ENCODE data around the gene TAF7L.

TAF7L gene

DNA sequence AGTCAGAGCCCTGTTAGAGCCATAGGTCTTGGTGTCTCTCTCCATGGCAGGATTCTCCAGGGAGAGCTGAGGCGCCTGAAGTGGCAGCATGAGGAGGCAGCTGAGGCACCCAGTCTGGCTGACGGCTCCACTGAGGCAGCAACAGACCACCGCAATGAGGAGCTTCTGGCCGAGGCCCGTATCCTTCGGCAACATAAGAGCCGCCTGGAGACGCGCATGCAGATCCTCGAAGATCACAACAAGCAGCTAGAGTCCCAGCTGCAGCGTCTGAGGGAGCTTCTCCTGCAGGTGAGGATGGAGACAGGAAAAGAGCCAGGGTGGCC is 32.9 kb downstream of the TAF7L start:
- Histone ChIP-seq H3K4me3 (replicated peaks; ENCODE audit: low read depth, low read length) (no peak overlapping the region), H3K36me3 (ENCODE audit: control insufficient read depth, insufficient read depth, low read length) (no peaks in the 10 kb centered on the region), H3K27me3 (replicated peaks; ENCODE audit: control insufficient read depth, insufficient read depth, low read length) (no peaks in the 10 kb centered on the region)
- no peak for TF ChIP-seq CTCF (IDR thresholded peaks at IDR 0.05; ENCODE audit: insufficient read depth, low read length, poor library complexity, severe bottlenecking)
- DNase-seq (ENCODE audit: extremely low read depth, insufficient read length), result no peak

DNA sequence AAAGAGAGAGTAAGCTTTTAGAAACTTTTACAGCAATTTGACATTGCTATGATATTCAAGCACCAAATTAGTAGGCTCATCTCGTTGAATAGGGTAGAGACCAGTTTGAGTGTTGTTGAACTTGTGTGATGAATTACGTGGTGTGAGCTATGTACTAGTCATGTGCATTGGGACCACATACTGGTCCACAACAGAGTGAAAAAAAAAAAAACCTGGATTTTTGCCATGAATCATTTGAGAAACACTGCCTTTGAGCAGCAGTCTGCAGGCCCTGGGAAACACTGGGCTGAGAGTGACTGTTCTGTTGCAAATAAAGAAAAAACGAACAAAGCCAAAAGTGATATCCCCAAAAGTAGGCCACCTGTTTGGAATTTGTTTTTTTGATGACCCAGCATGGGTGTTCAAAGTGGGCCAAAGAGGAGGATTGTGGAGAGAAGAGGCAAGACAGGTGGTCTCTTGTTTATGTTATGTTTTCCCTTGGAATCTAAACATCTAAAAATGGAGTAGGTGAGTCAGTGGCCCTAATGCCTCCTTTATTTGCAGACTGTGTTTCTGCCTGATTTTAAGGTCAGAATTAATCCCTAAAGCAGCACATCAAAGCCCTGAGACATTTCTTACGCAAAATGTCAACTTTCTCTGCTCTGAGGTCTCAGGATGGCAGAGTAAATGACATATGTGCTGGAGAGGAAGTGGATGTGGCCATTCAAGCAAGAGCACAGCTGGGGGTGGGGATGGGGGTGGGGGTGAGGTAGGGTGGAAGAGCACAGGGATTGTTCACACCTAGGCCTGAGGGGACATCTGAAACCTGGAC is 33.5 kb downstream of the TAF7L start:
- no peak for TF ChIP-seq CTCF (IDR thresholded peaks at IDR 0.05; ENCODE audit: insufficient read depth, low read length, poor library complexity, severe bottlenecking)
- no peaks in the 10 kb centered on the region for H3K27me3 ChIP-seq (replicated peaks; ENCODE audit: control insufficient read depth, insufficient read depth, low read length)
- H3K4me3 ChIP-seq (replicated peaks; ENCODE audit: low read depth, low read length), result no peak overlapping the region
- DNase-seq (ENCODE audit: extremely low read depth, insufficient read length), result no peak
- H3K36me3 ChIP-seq (ENCODE audit: control insufficient read depth, insufficient read depth, low read length), result no peaks in the 10 kb centered on the region

DNA sequence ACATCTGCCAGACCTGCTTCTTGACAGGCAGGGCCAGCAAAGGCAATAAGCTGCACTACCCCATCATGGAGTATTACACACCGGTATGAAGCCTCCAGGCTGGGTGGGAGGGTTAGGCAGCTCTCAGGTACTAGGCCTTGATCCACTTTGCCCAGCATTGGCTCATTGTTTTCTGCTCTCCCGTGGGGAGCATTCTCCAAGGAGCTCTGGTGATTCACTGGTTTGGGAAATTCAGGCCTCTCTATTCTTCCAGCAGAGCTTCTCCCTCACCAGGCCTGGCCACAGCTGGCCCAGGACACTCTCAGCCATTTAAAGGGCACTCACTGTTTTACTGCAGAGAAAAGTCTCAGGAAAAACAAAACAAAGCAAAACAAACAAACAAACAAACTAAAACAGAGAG is 38.5 kb downstream of the TAF7L start:
- Histone ChIP-seq H3K36me3 (ENCODE audit: control insufficient read depth, insufficient read depth, low read length) (no peaks in the 10 kb centered on the region), H3K27me3 (replicated peaks; ENCODE audit: control insufficient read depth, insufficient read depth, low read length) (no peaks in the 10 kb centered on the region), H3K4me3 (replicated peaks; ENCODE audit: low read depth, low read length) (no peak overlapping the region)
- TF ChIP-seq CTCF (IDR thresholded peaks at IDR 0.05; ENCODE audit: insufficient read depth, low read length, poor library complexity, severe bottlenecking), result no peak
- no peak for DNase-seq (ENCODE audit: extremely low read depth, insufficient read length)

DNA sequence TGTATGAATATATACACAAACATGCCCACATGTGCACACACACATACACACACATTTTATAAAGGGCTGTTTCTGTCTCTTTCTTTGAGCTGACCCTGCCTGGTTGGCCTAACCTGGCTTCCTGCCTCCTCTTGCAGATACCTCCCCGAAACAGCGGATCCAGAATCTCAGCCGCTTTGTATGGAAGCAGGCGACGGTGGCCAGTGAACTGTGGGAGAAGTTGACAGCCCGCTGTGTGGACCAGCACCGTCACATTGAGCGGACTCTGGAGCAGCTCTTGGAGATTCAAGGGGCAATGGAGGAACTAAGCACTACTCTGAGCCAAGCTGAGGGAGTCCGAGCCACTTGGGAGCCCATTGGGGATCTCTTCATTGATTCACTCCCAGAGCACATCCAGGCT is 49.6 kb downstream of the TAF7L start:
- Histone ChIP-seq H3K27me3 (replicated peaks; ENCODE audit: control insufficient read depth, insufficient read depth, low read length) (no peaks in the 10 kb centered on the region), H3K36me3 (ENCODE audit: control insufficient read depth, insufficient read depth, low read length) (no peaks in the 10 kb centered on the region), H3K4me3 (replicated peaks; ENCODE audit: low read depth, low read length) (no peak overlapping the region)
- no peak for TF ChIP-seq CTCF (IDR thresholded peaks at IDR 0.05; ENCODE audit: insufficient read depth, low read length, poor library complexity, severe bottlenecking)
- no peak for DNase-seq (ENCODE audit: extremely low read depth, insufficient read length)

- DNase-seq (ENCODE audit: extremely low read depth, insufficient read length), result no peak
- no peaks in the 10 kb centered on the region for H3K36me3 ChIP-seq (ENCODE audit: control insufficient read depth, insufficient read depth, low read length)
- TF ChIP-seq CTCF (IDR thresholded peaks at IDR 0.05; ENCODE audit: insufficient read depth, low read length, poor library complexity, severe bottlenecking), result no peak
- H3K4me3 ChIP-seq (replicated peaks; ENCODE audit: low read depth, low read length), result no peak overlapping the region
- H3K27me3 ChIP-seq (replicated peaks; ENCODE audit: control insufficient read depth, insufficient read depth, low read length), result no peaks in the 10 kb centered on the region
Measured at GRCh38 chrX:101237041-101237440, 54.1 kb downstream of the TAF7L start.

- TF ChIP-seq CTCF (IDR thresholded peaks at IDR 0.05; ENCODE audit: insufficient read depth, low read length, poor library complexity, severe bottlenecking), result no peak
- no peak for DNase-seq (ENCODE audit: extremely low read depth, insufficient read length)
- Histone ChIP-seq H3K4me3 (replicated peaks; ENCODE audit: low read depth, low read length) (no peak overlapping the region), H3K36me3 (ENCODE audit: control insufficient read depth, insufficient read depth, low read length) (no peaks in the 10 kb centered on the region), H3K27me3 (replicated peaks; ENCODE audit: control insufficient read depth, insufficient read depth, low read length) (no peaks in the 10 kb centered on the region)
Measured at GRCh38 chrX:101232316-101232715, 58.8 kb downstream of the TAF7L start.

Measured in GM06990 (cell line).